Mesodermal cell (in vitro differentiated cells): ENCODE data around the gene PLEKHA7.

Source experiments
- H3K27ac ChIP-seq: 2 replicates; pipeline ENCODE4 v1.7.0; 2013; ENCODE audit warnings: mild to moderate bottlenecking, low read depth, low read length, moderate library complexity; ENCODE audit not compliant: severe bottlenecking
- H3K36me3 ChIP-seq: 2 replicates; pipeline ENCODE4 v1.7.1; 2013; ENCODE audit warnings: mild to moderate bottlenecking, low read length, moderate library complexity; ENCODE audit not compliant: control insufficient read depth, insufficient read depth
- H3K4me1 ChIP-seq: one replicate; pipeline ENCODE4 v1.7.1; 2013; ENCODE audit warnings: mild to moderate bottlenecking, low read length; ENCODE audit not compliant: insufficient read depth, control insufficient read depth, poor library complexity, severe bottlenecking
- H3K4me3 ChIP-seq: 2 replicates; pipeline ENCODE4 v1.7.0; 2013; ENCODE audit warnings: low read length, control low read depth, mild to moderate bottlenecking; ENCODE audit not compliant: insufficient read depth, poor library complexity, severe bottlenecking; ENCODE audit errors: extremely low read depth
- H3K9me3 ChIP-seq: 2 replicates; pipeline ENCODE4 v1.7.1; 2013; ENCODE audit warnings: mild to moderate bottlenecking, low read length, moderate library complexity; ENCODE audit not compliant: control insufficient read depth
- WGBS, 2 experiments: methylation state at CpG; one replicate each; pipeline ENCODE4 v1.1.5; 2013; ENCODE audit warnings: missing lambda C conversion rate in 2 of 2; ENCODE audit not compliant: insufficient coverage in 2 of 2; 5-methylcytosine and 5-hydroxymethylcytosine counted together

Gene PLEKHA7

DNA sequence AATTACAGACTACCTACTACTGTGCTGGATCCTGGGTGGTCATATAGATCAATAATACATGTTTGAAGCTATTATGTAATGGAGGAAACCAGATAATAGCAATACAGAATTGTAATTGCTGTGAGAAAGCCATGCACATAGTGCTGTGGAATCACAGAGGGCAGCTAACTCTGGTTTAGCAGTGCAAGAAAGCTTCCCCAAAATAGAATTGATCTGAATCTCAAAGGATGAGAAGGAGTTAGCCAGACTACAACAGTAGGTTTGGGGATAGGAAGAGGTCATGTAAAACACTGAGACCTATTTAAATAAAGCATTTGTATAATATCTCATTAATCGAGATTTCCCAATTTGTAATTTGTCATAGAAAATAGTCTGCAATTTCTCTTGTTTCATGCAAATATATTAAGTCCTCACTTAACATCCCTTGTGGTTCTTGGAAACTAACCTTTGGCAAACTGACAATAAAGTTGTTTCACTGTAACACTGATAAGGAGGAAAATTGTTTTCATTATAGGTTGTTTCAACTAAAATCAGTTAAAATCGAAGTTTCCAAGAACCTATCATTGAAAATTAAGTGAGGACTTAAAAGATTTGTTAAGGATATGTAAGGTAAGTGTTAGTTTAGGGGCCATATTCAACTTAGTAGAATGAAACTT, 268.1 kb downstream of the PLEKHA7 start:
- 100% methylated on average over 1 of the region's 2 CpGs; no CpG with 5 or more reads in 1 of the 2 experiments for WGBS, 2 experiments
- no peak overlapping the region for H3K27ac ChIP-seq
- H3K4me1 ChIP-seq = no peaks in the 10 kb centered on the region
- no peak overlapping the region for H3K4me3 ChIP-seq
- no peaks in the 10 kb centered on the region for H3K9me3 ChIP-seq
- peaks cover 89% of the 10 kb centered on the region for H3K36me3 ChIP-seq

GRCh38 chr11:16744128-16744725, 270.0 kb downstream of the PLEKHA7 start:
- 77 to 78% methylated on average over 2 of the region's 5 CpGs for WGBS, 2 experiments
- Histone ChIP-seq H3K36me3 (peaks cover 80% of the 10 kb centered on the region), H3K4me1 (peaks cover 5% of the 10 kb centered on the region), H3K9me3 (no peaks in the 10 kb centered on the region), H3K4me3 (no peak overlapping the region), H3K27ac (no peak overlapping the region)

- Histone ChIP-seq H3K27ac (no peak overlapping the region), H3K4me1 (peaks cover 5% of the 10 kb centered on the region), H3K36me3 (peaks cover 76% of the 10 kb centered on the region), H3K9me3 (no peaks in the 10 kb centered on the region), H3K4me3 (no peak overlapping the region)
- no CpG with 5 or more reads among the region's 4 CpGs for WGBS, 2 experiments
These were observed 270.7 kb downstream of the PLEKHA7 start for GRCh38 chr11:16743478-16743877.

DNA sequence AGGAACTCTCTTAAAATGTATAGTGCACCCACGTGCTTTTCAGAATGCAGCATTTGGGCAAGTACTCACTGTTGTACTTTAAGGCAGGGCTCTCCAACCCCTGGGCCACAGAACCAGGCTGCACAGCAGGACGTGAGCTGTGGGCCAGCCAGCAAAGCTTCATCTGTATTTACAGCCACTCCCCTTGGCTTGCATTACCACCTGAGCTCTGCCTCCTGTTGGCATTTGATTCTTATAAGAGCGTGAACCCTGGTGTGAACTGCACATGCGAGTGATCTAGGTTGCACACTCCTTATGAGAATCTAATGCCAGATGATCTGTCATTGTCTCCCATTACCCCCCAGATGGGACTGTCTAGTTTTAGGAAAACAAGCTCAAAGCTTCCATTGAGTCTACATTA, 272.7 kb downstream of the PLEKHA7 start:
- WGBS, 2 experiments = 92 to 95% methylated on average over 2 to 3 of the region's 4 CpGs
- Histone ChIP-seq H3K36me3 (peaks cover 56% of the 10 kb centered on the region), H3K4me1 (peaks cover 5% of the 10 kb centered on the region), H3K9me3 (no peaks in the 10 kb centered on the region), H3K27ac (no peak overlapping the region), H3K4me3 (no peak overlapping the region)

DNA sequence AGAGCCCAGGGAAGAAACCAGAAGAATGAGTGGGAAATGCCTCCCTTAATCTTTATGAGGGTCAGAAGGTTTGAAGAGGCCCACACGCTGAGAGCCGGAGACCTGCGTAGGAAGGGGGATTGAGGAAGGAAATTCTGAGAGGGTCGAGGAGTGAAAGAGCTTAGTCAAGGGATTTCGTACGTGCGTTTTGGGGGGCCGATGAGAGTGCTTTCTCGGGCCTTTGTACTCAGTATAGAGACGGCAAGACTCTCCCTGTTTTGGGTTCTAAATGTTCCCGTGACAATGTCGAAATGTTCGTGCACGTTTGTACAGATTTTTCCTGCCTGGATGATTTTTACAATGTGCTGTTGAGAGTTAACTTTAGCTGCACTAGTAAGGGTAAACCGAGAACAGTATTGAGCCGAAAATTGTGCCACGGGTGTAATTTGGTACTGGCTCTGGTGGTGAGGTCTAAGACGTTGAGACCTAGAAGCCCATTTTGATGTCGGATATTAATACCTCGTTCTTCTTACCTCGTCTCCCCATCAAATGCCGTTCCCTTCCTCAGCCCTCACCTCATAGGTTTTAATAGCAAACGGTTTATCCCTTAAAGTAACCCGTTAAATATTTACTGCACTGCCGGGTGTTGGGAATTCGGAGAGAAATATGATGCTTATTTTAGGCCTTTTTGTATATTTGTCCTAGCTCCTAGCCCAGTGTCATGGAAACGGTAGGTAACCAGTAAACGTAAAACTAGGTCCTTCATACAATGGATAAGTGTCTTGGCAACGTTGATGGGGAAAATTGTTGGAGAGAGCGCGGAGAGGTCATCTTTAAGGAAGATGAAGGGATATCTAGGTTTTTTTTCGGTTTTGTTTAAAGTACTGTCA, 275.0 kb downstream of the PLEKHA7 start:
- Histone ChIP-seq H3K27ac (peak overlapping the region; percentile 91), H3K4me3 (peak overlapping the region; percentile 75), H3K9me3 (no peaks in the 10 kb centered on the region), H3K4me1 (peaks cover 5% of the 10 kb centered on the region), H3K36me3 (peaks cover 35% of the 10 kb centered on the region)
- WGBS, 2 experiments = 2 to 4% methylated on average over 24 to 25 of the region's 32 CpGs

DNA sequence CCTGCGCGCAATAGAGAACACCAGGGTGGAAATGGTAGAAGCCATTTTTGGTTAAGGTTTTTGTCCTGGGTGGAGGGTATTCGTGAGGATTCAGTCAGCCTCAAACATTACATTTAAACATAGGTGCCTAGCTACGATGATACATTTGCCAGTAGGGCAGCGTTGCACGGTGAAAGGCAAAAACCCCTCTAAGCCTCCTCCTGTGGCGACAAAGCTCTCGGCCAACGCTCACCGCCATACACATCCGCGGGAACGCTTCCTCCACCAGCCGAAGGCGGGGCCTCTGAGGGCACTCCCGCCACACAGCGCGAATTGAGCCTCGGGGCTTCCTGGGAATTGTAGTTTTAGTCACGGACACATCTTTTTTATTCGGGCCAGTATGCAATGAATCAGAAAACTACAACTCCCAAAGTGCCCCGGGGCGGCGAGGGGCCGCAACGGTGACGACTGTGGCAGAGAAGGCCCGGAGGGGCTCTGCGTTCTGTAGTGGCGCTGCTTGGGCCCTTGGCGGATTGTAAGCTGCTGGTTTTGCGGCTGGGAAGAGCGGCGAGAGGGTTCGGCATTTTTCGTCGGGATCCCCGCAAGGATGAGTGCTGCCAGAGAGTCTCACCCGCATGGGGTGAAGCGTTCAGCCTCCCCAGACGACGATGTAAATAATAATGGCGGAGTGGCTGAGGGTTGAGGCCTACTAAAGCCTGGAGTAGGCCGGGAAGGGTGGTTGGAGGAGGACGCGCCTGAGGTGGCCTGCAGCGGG, 275.8 kb downstream of the PLEKHA7 start, which contains the start of gene C11orf58:
Gene C11orf58, plus strand, starts transcription at position 455 of the 754 bp plus-strand sequence. Its CDS starts 132 bp downstream, at position 587.
- peaks cover 31% of the 10 kb centered on the region for H3K36me3 ChIP-seq
- H3K4me3 ChIP-seq = peak within 1 kb of the TSS; percentile 75
- WGBS, 2 experiments = 0 to 1% methylated on average over 39 to 40 of the region's 47 CpGs
- no peaks in the 10 kb centered on the region for H3K9me3 ChIP-seq
- peak within 1 kb of the TSS; percentile 91 for H3K27ac ChIP-seq
- peaks cover 5% of the 10 kb centered on the region for H3K4me1 ChIP-seq

DNA sequence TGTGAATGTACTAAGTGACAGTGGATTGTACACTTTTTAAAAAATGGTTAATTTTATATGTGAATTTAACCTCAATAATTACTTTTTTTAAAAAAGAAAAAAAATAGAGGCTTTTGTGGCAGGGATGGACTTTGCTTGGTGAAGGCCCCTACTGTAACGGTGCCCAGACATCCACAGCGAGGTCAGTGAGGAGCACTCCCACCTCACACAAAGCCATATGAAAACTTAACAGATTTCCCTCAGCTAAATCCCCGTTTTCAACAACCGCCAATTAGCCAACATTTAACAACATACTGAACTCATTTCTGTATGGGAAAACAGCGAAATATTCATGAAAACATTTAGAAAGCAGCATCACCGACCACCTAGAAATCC, 276.4 kb downstream of the PLEKHA7 start:
- H3K27ac ChIP-seq = peak overlapping the region; percentile 91
- H3K36me3 ChIP-seq = peaks cover 25% of the 10 kb centered on the region
- 0% methylated on average over 1 of the region's 6 CpGs; no CpG with 5 or more reads in 1 of the 2 experiments for WGBS, 2 experiments
- peak overlapping the region; percentile 75 for H3K4me3 ChIP-seq
- no peaks in the 10 kb centered on the region for H3K9me3 ChIP-seq
- H3K4me1 ChIP-seq = peaks cover 5% of the 10 kb centered on the region
